HEK293T (cell line): ENCODE results near the gene DYRK2.

Experiments
- BHLHE40 ChIP-seq: fragments of 450-650 bp; IDR thresholded peaks from 2 replicates; pipeline ENCODE4 v1.6.1; 2016; ENCODE audit warnings: mild to moderate bottlenecking, moderate library complexity, borderline replicate concordance
- FOXA1 ChIP-seq: fragments of 450-650 bp; IDR thresholded peaks from 2 replicates; pipeline ENCODE4 v1.6.1; 2016; ENCODE audit warnings: mild to moderate bottlenecking
- FOXK2 ChIP-seq: fragments of 450-650 bp; IDR thresholded peaks from 2 replicates; pipeline ENCODE4 v1.6.1; 2016; ENCODE audit warnings: mild to moderate bottlenecking
- FOXM1 ChIP-seq: fragments of 450-650 bp; IDR thresholded peaks from 2 replicates; pipeline ENCODE4 v1.6.1; 2017; ENCODE audit warnings: mild to moderate bottlenecking, borderline replicate concordance
- SP1 ChIP-seq: fragments of 450-650 bp; IDR thresholded peaks from 2 replicates; pipeline ENCODE4 v1.6.1; 2017
- SUZ12 ChIP-seq: fragments of 450-650 bp; IDR thresholded peaks from 2 replicates; pipeline ENCODE4 v1.6.1; 2016; ENCODE audit warnings: mild to moderate bottlenecking
- TARDBP ChIP-seq: fragments of 450-650 bp; IDR thresholded peaks from 2 replicates; pipeline ENCODE4 v1.6.1; 2016

DNA sequence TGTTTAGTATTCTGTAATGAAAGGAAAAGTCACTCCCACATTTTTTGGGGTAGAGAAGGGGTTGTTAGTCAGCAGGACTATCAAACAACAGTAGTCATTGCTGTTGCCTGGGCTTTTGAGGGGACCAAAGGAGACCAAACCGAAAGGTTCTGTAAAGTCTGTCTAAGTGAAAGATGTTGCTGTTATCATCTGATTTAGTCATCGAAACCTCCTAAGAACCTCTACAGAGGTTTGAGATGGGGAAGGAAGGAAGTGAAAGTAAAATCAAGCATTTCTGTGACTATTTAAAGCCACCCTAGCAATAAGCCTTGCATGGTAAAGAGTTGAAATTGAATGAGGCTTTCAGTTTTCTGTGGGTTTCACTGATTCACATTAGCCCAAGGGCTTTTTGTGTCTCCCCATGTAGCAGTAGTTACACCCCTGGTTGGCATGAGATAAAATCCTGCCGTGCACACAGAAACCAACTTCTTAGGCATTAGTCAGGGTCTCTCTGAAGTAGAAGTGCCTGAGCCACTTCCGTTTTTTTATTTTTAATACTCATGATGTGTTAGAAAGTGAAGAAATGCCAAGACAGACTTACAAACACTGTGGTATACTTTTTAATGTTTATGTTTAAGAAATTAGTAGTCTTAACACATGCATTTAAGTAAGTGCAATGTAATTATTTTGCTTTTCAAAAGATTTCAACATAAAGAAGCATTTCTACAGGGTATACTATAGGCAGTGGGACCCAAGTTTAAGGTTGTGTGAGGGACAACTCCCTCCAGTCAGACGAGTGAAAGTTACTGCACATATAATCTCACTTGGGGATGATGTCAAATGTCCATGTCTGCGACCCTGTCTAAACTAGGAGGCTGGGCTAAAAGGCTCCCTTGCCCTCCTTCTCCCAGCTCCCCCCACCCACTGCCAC is 50.4 kb downstream of the DYRK2 start:
- TF ChIP-seq SP1 (no peak), TARDBP (no peak), FOXA1 (no peak), SUZ12 (no peak), BHLHE40 (no peak), FOXM1 (no peak), FOXK2 (no peak)
